HG02938 (cell line): ENCODE results near the gene CLUH.

ENCODE experiments used
- ATAC-seq: cut with Tn5 transposase; IDR thresholded peaks from one replicate; pipeline ENCODE4 v1.9.1; 2021; ENCODE audit warnings: mild to moderate bottlenecking, moderate library complexity; ENCODE audit not compliant: unreplicated experiment

Gene CLUH

GRCh38 chr17:2722611-2723010, 11.0 kb upstream of the CLUH start:
- no peak for ATAC-seq

GRCh38 chr17:2721603-2722002, 10.0 kb upstream of the CLUH start:
- ATAC-seq = no peak

DNA sequence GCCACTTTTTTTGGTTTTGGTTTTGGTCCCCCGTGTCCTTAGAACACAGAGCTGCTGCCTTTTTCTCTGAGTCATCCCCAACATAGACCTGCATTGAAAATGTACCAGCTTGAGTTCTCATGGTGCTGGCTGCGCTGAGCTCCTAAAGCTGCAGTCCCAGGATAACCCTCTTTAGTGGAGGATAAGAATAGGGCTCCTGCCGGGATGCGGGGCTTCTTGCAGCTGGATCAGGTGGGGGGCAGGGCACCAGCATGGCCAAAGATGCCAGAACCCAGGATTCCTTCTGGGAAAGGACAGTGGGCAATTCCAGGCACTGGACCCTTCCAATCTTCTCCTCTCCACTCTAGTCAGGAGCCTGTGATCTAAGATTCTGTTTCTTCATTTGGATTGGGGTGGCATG, 8.3 kb upstream of the CLUH start:
- ATAC-seq = no peak

GRCh38 chr17:2718150-2718938, 6.8 kb upstream of the CLUH start:
- no peak for ATAC-seq

DNA sequence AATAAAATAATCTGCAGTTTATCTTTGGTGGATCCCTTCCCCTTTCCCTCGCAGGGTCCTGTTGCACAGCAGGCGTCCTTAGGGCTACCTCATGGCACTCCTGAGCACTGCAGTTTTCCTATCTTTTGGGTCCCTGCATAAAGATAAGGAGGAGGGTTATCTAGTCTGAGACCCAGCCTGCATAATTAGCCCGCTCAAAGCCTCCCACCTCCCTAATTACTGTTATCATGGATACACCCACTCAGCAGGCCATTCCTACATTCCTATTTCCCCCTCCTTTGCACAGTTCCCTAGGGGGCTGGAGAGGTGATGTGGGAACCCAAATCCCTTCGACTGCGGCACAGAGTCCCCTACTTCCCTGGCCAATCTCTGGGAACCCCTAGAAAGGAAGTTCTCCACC, 5.1 kb upstream of the CLUH start:
- no peak for ATAC-seq

DNA sequence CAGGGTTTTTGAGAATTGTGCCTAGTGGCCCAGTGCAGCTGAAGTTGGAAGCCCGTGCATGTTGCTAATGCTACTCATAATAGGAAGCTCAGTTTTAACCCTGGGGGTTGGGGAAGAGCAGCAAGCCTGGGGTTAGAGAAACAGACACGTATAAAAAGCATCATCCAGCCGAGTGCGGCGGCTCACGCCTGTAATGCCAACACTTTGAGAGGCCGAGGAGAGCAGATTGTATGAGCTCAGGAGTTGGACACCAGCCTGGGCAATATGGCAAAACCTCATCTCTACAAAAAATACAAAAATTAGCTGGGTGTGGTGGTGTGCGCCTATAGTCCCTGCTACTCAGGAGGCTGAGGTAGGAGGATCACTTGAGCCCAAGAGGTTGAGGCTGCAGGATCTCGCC, 2.3 kb upstream of the CLUH start:
- no peak for ATAC-seq

- ATAC-seq = no peak
Measured at GRCh38 chr17:2712300-2713043, 908 bp upstream of the CLUH start.

DNA sequence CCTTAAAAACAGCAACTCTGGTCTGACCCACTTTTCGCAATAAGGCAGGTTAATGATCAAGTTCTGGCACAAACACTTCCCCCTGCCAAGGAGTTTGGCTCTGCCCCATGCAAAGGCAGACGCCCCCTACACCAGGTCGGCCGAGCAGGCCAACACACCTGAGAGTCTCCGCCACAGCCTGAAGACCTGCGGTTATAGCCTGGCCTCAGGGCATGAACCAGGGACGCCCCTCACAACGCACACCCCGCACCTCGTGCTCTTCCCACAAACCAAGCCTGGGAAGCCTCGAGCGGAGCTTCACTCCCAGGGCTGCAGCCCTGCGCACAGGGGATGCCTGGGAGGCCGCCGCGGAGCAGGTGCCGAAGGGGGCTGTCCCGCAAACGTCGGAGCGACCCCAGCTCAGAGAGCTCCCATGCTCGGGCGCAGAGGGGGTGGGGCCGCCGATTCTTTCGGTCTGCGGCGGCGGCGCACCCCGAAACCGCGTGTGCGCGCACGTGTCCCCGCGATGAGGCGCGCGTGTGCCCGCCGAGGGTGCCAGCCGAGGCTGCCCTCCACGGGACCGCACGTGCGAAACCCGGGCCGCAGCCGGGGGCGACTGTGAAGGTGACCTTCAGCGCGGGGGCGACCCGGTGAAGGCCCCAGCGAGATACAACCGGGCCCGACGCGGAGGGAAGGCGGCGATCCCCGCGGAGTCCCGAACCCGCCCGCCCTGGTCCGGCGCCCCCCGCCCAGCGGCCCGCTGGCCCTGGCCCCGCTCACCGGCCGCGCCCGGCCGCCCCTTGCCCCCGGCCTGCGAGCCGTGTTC, 559 bp downstream of the CLUH start:
- ATAC-seq = peak; percentile 12

GRCh38 chr17:2710071-2710802, 1.3 kb downstream of the CLUH start:
- no peak for ATAC-seq

DNA sequence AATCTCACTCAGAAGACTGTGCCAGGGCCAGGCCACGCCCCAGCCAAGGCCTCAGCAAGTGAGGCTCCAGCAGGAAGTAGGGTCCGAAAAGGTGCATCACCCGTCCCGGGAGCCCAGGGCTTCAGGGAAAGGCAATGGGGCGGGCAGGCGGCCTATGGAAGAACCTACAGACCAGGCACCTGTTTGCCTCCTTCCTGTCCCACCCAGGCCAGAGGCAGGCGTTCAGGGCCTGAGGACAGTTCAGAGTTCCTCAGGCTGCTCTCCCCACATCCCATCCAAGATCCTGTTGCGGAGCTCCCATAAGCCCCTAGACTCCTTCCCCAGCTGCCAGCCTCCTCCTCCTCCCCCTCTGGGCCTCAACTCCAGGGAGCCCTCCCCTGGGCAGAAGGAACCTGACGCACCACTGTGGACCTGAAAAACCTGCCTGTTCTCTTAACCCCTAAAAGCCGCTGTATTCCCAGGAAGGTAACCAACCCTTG, 2.3 kb downstream of the CLUH start:
- no peak for ATAC-seq

- no peak for ATAC-seq
Measured at GRCh38 chr17:2708585-2709182, 2.9 kb downstream of the CLUH start.

DNA sequence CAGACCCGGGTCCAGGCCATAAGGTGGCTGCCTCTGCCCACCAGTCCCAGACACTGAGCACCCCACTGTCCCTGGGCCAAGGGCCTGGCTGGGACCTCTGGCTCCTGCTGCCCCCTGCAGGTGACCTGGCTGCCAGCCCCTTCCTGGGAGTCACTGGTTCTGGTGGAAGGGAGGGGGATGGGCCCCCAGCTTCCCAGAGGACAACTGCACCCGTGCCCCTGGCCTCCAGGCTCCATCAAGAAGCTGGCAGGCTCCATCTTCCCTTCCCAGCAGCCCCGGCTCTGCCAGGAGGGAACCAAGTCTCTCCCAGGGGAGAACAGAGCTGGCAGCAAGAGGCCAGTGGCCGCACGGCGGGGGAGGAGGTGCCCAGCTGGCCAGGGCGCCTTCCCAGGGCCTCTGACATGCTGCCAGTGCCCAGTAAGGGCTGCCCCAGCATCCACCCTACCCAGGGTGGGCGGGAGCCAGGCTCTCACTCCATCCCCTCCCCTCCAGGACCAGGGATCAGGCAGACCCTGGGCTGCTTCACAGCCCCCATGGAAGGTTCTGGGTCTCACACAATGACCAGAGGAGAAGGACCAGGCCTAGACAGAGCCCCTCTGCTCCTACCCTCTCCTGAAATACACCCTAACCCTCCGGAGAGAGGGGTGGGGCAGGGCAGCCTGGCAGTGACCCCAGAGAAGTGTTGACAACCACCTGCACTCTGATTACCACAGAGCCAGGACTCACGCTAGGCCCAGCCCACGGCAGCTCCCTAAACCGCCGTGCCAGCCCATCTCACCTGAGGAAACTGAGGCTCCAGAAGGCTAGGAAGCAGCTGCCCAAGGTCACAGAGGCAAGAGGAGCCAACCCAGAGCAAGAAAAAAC, 3.6 kb downstream of the CLUH start:
- no peak for ATAC-seq

DNA sequence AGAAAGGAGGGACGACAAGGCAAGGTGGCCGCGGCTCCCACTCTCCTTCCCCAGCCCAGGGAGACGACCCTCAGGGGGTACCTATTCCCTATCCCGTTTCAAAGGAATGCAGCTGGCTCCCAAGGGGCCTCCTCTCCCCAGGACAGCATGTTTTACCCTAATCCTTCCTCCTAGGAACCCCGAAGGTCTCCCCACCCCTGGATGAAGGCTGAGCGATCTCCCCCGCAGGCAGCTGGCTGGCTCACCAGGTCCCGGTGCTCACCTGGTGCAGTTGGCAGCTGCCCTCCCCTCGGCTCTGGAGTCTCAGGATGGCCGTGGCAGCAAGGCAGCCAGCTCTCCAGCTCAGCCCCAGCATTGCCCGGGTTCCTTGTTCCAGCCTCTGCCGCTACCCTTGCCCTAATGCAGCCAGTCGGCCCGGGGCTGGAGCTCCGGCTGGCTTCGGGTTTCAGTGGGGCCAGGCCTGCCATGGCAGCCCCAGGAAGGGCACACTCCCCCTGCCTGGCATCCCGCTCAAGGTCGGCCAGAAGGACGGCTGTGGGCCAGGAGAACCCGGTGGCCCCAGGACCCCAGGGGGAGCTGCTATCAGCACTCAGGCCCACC, 4.6 kb downstream of the CLUH start:
- no peak for ATAC-seq

GRCh38 chr17:2705888-2706795, 5.4 kb downstream of the CLUH start:
- no peak for ATAC-seq

- ATAC-seq = no peak
Measured at GRCh38 chr17:2705263-2705662, 6.3 kb downstream of the CLUH start.

DNA sequence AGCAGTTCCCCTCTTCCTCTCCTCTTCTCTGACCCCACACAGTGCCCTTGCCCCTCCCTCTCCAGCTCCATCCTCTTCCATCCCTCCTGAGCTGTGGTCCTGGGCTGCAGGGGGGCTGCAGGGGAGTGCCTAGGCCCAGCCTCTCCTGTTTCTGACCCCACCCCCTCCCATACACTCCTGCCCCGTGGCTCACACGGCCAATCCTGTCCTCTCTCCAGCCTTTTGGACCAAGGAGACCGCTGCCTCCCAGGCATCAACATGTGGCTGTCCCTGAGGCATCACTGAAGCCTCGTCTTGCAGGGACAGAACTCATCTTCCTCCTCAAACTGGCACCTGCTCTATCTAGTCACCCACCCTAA, 6.7 kb downstream of the CLUH start:
- ATAC-seq = no peak

DNA sequence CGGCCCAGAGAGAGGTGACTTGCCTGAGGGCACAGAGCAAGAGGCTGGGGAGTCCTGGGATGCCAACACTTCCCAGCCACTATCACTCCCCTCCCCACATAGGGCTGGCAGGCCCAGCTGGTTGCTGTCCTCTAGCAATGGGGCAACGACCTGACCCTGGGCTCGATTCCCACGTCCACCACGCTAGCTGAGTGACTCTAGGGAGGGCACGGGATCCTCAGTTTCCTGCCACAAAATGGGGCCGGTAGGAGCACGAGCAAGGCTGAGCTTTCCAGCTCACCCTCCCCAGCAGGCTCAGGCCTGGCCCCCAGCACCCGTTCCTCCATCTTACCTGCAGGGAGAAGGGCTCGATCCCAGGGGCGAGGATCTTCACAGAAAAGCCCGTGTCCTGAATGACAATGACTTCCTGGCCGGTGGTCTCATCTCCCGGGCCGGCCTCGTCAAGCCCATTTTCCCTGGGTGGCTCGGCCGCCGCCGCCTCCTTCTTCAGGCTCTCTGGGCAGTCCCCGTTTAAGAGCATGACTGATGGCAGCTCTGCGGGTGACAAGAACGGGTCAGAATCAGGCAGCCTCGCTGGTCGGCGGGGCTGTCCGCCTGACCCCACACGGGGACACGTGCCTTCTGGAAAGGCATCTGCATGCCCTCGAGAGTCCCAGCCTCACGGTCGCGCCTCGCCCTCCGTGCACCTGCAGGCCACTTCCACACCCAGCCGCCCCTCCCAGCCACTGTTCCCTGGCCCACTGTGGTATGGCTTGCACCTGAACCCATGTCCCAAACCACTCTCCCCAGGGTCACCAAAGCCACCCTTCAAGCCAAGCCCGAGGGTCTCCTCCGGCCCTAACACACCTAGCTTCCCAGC, 7.3 kb downstream of the CLUH start:
- no peak for ATAC-seq
